AG04449 (cell line): ENCODE results near the gene CCDC152.

Experiments used
- CTCF ChIA-PET: fragments of 350-600 bp; formaldehyde crosslinking; extraction: SDS; loops from one replicate; lab custom pipeline; 2021; ENCODE audit warnings: antibody characterized with exemption; lab: Yijun Ruan, JAX
- POLR2A ChIA-PET: fragments of 400-600, 350-600 bp; formaldehyde crosslinking; extraction: SDS; loops from one replicate; lab custom pipeline; 2020; ENCODE audit warnings: antibody characterized with exemption, inconsistent platforms; lab: Yijun Ruan, JAX
- DNase-seq: peaks from one replicate; pipeline ENCODE4 v3.0.0-alpha.2; 2010; ENCODE audit warnings: low read depth, low spot score
- H3K4me3 ChIP-seq: 2 replicates; pipeline ENCODE4 v1.5.1; 2011; ENCODE audit warnings: low read depth, mild to moderate bottlenecking, control low read depth, low read length
- CTCF ChIP-seq: IDR thresholded peaks from one replicate; pipeline ENCODE4 v1.5.1; 2011; ENCODE audit warnings: mild to moderate bottlenecking, moderate library complexity, low read length, control low read depth, inconsistent platforms; ENCODE audit not compliant: insufficient read depth; ENCODE audit errors: missing control alignments

Gene CCDC152

DNA sequence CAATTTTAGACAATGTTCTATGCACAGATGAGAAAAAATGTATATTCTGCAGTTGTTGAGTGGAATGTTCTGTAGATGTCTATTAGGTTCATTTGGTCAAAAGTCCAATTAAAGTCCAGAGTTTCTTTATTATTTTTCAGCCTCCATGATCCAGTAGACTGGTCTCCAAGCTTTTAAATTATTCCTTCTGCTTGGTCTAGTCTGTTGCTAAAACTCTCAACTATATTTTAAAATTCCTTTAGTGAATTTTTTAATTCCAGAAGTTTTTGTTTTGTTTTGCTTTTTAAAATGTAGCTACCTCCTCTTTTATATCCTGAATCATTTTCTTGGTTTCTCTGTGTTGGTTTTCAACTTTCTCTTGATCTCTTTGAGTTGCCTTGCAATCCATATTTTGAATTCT lies 30.5 kb downstream of the CCDC152 start:
- ChIA-PET CTCF (no interaction called here), POLR2A (no interaction called here)
- no peak for DNase-seq
- TF ChIP-seq CTCF = no peak
- H3K4me3 ChIP-seq = no peak overlapping the region

GRCh38 chr5:42787845-42788244 lies 31.2 kb downstream of the CCDC152 start:
- no peak for TF ChIP-seq CTCF
- CTCF ChIA-PET = no interaction called here
- no peak overlapping the region for H3K4me3 ChIP-seq
- POLR2A ChIA-PET = no interaction called here
- DNase-seq = no peak

DNA sequence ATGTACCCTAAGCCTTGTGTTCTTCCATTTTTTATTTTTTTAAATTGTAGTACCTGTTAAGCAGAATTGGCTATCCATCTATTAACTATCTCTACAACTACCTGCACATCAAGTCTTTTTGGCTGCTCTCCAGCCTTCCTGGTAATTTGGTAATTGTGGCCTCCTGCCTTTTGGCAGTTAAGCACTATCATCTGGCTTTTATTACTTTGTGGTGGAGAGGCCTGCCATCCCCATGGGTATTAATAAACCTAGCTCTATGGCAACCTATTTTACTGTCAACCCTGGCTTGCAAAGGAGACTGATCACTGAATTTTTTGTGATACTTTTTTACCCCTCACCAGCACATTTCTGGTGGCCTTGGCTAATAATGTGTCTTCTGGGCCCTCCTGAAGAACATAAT lies 34.5 kb downstream of the CCDC152 start:
- no peak for DNase-seq
- no peak for TF ChIP-seq CTCF
- no peak overlapping the region for H3K4me3 ChIP-seq
- CTCF ChIA-PET = interaction anchor here (1.2 kb wide), 1 partner anchor 24 kb away, joined by 4 read pairs; no protein-coding TSS in a partner anchor
- POLR2A ChIA-PET = no interaction called here

GRCh38 chr5:42798284-42799240 lies 41.9 kb downstream of the CCDC152 start:
- TF ChIP-seq CTCF = no peak
- ChIA-PET POLR2A (no interaction called here), CTCF (no interaction called here)
- no peak for DNase-seq
- no peak overlapping the region for H3K4me3 ChIP-seq

- no peak for DNase-seq
- POLR2A ChIA-PET = no interaction called here
- H3K4me3 ChIP-seq = no peak overlapping the region
- CTCF ChIA-PET = no interaction called here
- no peak for TF ChIP-seq CTCF
Measured at GRCh38 chr5:42799241-42799608, 42.6 kb downstream of the CCDC152 start.

- CTCF ChIA-PET = no interaction called here
- no peak for TF ChIP-seq CTCF
- POLR2A ChIA-PET = no interaction called here
- H3K4me3 ChIP-seq = no peak overlapping the region
- DNase-seq = no peak
Measured at GRCh38 chr5:42799668-42800114, 43.1 kb downstream of the CCDC152 start.
